Ishikawa (cell line): ENCODE data around the gene CCT6A.

Source experiments
- CEBPB ChIP-seq: IDR thresholded peaks from 2 replicates; pipeline ENCODE4 v1.6.1; 2012
- CREB1 ChIP-seq: IDR thresholded peaks from 2 replicates; pipeline ENCODE4 v1.6.1; 2012; ENCODE audit warnings: low read depth
- EGR1 ChIP-seq: IDR thresholded peaks from 2 replicates; pipeline ENCODE4 v1.6.1; 2012
- EP300 ChIP-seq: IDR thresholded peaks from 2 replicates; pipeline ENCODE4 v1.6.1; 2012; ENCODE audit warnings: borderline replicate concordance
- FOXM1 ChIP-seq: IDR thresholded peaks from 2 replicates; pipeline ENCODE4 v1.6.1; 2012; ENCODE audit warnings: low read depth, borderline replicate concordance
- MAX ChIP-seq: IDR thresholded peaks from 2 replicates; pipeline ENCODE4 v1.6.1; 2012
- NFIC ChIP-seq: IDR thresholded peaks from 2 replicates; pipeline ENCODE4 v1.6.1; 2012
- RAD21 ChIP-seq: IDR thresholded peaks from 2 replicates; pipeline ENCODE4 v1.6.1; 2012; ENCODE audit warnings: low read depth
- REST ChIP-seq: IDR thresholded peaks from 2 replicates; pipeline ENCODE4 v1.6.1; 2012; ENCODE audit warnings: low read depth, mild to moderate bottlenecking
- TAF1 ChIP-seq: IDR thresholded peaks from 2 replicates; pipeline ENCODE4 v1.6.1; 2012; ENCODE audit warnings: low read depth, mild to moderate bottlenecking
- TCF12 ChIP-seq: IDR thresholded peaks from 2 replicates; pipeline ENCODE4 v1.6.1; 2012; ENCODE audit warnings: low read depth
- TEAD4 ChIP-seq: IDR thresholded peaks from 2 replicates; pipeline ENCODE4 v1.6.1; 2012
- USF1 ChIP-seq: IDR thresholded peaks from 2 replicates; pipeline ENCODE4 v1.6.1; 2012
- YY1 ChIP-seq: IDR thresholded peaks from 2 replicates; pipeline ENCODE4 v1.6.1; 2012; ENCODE audit warnings: low read depth
- ZBTB7A ChIP-seq: IDR thresholded peaks from 2 replicates; pipeline ENCODE4 v1.6.1; 2012; ENCODE audit warnings: low read depth

The CCT6A gene

GRCh38 chr7:56074371-56074791 is 22.8 kb downstream of the CCT6A start:
- TF ChIP-seq NFIC: peak; percentile 23; the same call in 1 of the 2 replicates
- TF ChIP-seq ZBTB7A: no peak
- no peak for TF ChIP-seq YY1
- no peak for TF ChIP-seq TEAD4
- no peak for TF ChIP-seq EP300
- TF ChIP-seq TCF12: no peak
- TF ChIP-seq RAD21: peak; percentile 90
- TF ChIP-seq CREB1: no peak
- no peak for TF ChIP-seq FOXM1
- TF ChIP-seq USF1: no peak
- TF ChIP-seq TAF1: no peak
- TF ChIP-seq EGR1: no peak
- TF ChIP-seq CEBPB: no peak
- no peak for TF ChIP-seq REST

- TF ChIP-seq TCF12 (no peak), TEAD4 (no peak), MAX (no peak), ZBTB7A (no peak), REST (no peak), CREB1 (no peak), EP300 (no peak), NFIC (no peak), EGR1 (no peak), TAF1 (no peak), YY1 (no peak), CEBPB (no peak), RAD21 (no peak), FOXM1 (no peak)
Observed at GRCh38 chr7:56077681-56078080, 26.1 kb downstream of the CCT6A start.

- TF ChIP-seq CREB1 (no peak), EGR1 (no peak)
Observed at GRCh38 chr7:56078196-56078595, 26.6 kb downstream of the CCT6A start.

GRCh38 chr7:56079450-56080185 is 28.1 kb downstream of the CCT6A start:
- TF ChIP-seq CREB1: no peak
- no peak for TF ChIP-seq NFIC
- no peak for TF ChIP-seq EGR1
- TF ChIP-seq ZBTB7A: no peak
- no peak for TF ChIP-seq RAD21
- TF ChIP-seq TAF1: no peak
- no peak for TF ChIP-seq CEBPB
- no peak for TF ChIP-seq TCF12
- no peak for TF ChIP-seq REST
- TF ChIP-seq MAX: no peak
- TF ChIP-seq TEAD4: no peak
- no peak for TF ChIP-seq EP300
- TF ChIP-seq USF1: no peak
- no peak for TF ChIP-seq YY1
- TF ChIP-seq FOXM1: no peak
